Ishikawa (cell line): Measurements from ENCODE around the gene CHRDL1.

Experiments
- CREB1 ChIP-seq: IDR thresholded peaks from 2 replicates; pipeline ENCODE4 v1.6.1; 2012; ENCODE audit warnings: low read depth
- EGR1 ChIP-seq: IDR thresholded peaks from 2 replicates; pipeline ENCODE4 v1.6.1; 2012
- EP300 ChIP-seq: IDR thresholded peaks from 2 replicates; pipeline ENCODE4 v1.6.1; 2012; ENCODE audit warnings: borderline replicate concordance
- FOXM1 ChIP-seq: IDR thresholded peaks from 2 replicates; pipeline ENCODE4 v1.6.1; 2012; ENCODE audit warnings: low read depth, borderline replicate concordance
- TAF1 ChIP-seq: IDR thresholded peaks from 2 replicates; pipeline ENCODE4 v1.6.1; 2012; ENCODE audit warnings: low read depth, mild to moderate bottlenecking
- YY1 ChIP-seq: IDR thresholded peaks from 2 replicates; pipeline ENCODE4 v1.6.1; 2012; ENCODE audit warnings: low read depth
- TF ChIP-seq, protein P1 (sequence below): IDR thresholded peaks from 2 replicates; pipeline ENCODE4 v1.6.1; 2012; ENCODE audit warnings: low read depth, mild to moderate bottlenecking
- TF ChIP-seq, protein P2 (sequence below): IDR thresholded peaks from 2 replicates; pipeline ENCODE4 v1.6.1; 2012

DNA sequence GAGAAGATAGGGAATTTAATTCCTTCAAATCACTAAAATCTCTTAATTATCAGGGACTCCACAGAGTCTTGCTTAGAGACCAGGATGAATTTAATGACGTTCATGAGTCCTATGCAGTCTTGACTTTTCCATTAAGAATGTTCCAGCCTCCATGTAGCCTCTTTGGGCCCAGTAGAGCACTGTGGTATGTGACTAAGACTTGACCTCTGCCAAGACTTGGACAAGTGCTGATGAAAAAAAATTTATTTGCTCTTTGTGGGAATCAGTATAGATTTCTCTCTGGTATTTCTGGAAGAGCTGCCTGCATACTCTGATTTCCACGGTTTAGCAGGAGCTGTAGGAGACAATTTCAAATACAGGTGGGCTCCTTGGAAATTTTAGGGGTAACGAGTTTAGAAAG lies 40.6 kb downstream of the CHRDL1 start:
- no peak for TF ChIP-seq EP300
- TF ChIP-seq EGR1, result no peak
- TF ChIP-seq, protein P1, sequence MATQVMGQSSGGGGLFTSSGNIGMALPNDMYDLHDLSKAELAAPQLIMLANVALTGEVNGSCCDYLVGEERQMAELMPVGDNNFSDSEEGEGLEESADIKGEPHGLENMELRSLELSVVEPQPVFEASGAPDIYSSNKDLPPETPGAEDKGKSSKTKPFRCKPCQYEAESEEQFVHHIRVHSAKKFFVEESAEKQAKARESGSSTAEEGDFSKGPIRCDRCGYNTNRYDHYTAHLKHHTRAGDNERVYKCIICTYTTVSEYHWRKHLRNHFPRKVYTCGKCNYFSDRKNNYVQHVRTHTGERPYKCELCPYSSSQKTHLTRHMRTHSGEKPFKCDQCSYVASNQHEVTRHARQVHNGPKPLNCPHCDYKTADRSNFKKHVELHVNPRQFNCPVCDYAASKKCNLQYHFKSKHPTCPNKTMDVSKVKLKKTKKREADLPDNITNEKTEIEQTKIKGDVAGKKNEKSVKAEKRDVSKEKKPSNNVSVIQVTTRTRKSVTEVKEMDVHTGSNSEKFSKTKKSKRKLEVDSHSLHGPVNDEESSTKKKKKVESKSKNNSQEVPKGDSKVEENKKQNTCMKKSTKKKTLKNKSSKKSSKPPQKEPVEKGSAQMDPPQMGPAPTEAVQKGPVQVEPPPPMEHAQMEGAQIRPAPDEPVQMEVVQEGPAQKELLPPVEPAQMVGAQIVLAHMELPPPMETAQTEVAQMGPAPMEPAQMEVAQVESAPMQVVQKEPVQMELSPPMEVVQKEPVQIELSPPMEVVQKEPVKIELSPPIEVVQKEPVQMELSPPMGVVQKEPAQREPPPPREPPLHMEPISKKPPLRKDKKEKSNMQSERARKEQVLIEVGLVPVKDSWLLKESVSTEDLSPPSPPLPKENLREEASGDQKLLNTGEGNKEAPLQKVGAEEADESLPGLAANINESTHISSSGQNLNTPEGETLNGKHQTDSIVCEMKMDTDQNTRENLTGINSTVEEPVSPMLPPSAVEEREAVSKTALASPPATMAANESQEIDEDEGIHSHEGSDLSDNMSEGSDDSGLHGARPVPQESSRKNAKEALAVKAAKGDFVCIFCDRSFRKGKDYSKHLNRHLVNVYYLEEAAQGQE, result no peak
- no peak for TF ChIP-seq CREB1
- TF ChIP-seq, protein P2, sequence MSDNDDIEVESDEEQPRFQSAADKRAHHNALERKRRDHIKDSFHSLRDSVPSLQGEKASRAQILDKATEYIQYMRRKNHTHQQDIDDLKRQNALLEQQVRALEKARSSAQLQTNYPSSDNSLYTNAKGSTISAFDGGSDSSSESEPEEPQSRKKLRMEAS, result no peak
- TF ChIP-seq YY1, result no peak
- TF ChIP-seq TAF1, result no peak
- no peak for TF ChIP-seq FOXM1
